GM18873 (cell line): ENCODE results near the gene FBXO41.

ENCODE experiments used
- ATAC-seq: cut with Tn5 transposase; IDR thresholded peaks from one replicate; pipeline ENCODE4 v1.9.1; 2021; ENCODE audit warnings: mild to moderate bottlenecking, moderate library complexity, moderate number of reproducible peaks; ENCODE audit not compliant: unreplicated experiment, low FRiP score

Gene FBXO41

GRCh38 chr2:73250872-73251846 lies 33.1 kb downstream of the FBXO41 start:
- ATAC-seq, result no peak

GRCh38 chr2:73249636-73250035 lies 34.6 kb downstream of the FBXO41 start:
- no peak for ATAC-seq

- no peak for ATAC-seq
These were observed 37.4 kb downstream of the FBXO41 start for GRCh38 chr2:73246850-73247249.

GRCh38 chr2:73244580-73244979 lies 39.7 kb downstream of the FBXO41 start:
- ATAC-seq, result no peak

GRCh38 chr2:73243884-73244570 lies 40.3 kb downstream of the FBXO41 start:
- no peak for ATAC-seq

GRCh38 chr2:73239776-73240175 lies 44.5 kb downstream of the FBXO41 start:
- no peak for ATAC-seq

GRCh38 chr2:73238976-73239375 lies 45.3 kb downstream of the FBXO41 start:
- ATAC-seq, result no peak

GRCh38 chr2:73238149-73238548 lies 46.1 kb downstream of the FBXO41 start:
- ATAC-seq, result no peak

GRCh38 chr2:73237168-73237567 lies 47.1 kb downstream of the FBXO41 start:
- no peak for ATAC-seq

GRCh38 chr2:73235315-73236028 lies 48.8 kb downstream of the FBXO41 start:
- ATAC-seq, result no peak

- peak; percentile 53 for ATAC-seq
These were observed 50.1 kb downstream of the FBXO41 start, which contains the start of gene CCT7 for GRCh38 chr2:73233932-73234832. TSS of gene CCT7 (plus strand) at chr2:73234308. CDS start at chr2:73234379, 71 bp downstream.

GRCh38 chr2:73233154-73233931 lies 50.9 kb downstream of the FBXO41 start, which contains the start of gene PRADC1:
TSS of gene PRADC1 (minus strand) at chr2:73233239. CDS start at chr2:73233160, 79 bp downstream.
- ATAC-seq, result peak; percentile 96

- ATAC-seq, result peak; percentile 2
These were observed 51.7 kb downstream of the FBXO41 start for GRCh38 chr2:73232403-73233153.

GRCh38 chr2:73228631-73229030 lies 55.6 kb downstream of the FBXO41 start:
- ATAC-seq, result no peak

GRCh38 chr2:73227086-73227485 lies 57.2 kb downstream of the FBXO41 start:
- no peak for ATAC-seq

GRCh38 chr2:73225513-73226360 lies 58.5 kb downstream of the FBXO41 start:
- no peak for ATAC-seq

- ATAC-seq, result no peak
These were observed 60.5 kb downstream of the FBXO41 start for GRCh38 chr2:73223821-73224220.
